Prostate gland (tissue), 2 donors: ENCODE data around the gene ERAL1. TPM values are rescaled to one million over a fixed set of nuclear protein-coding genes. Genes with fewer than 3 reads are reported as not detected.

ENCODE experiments used
- DNase-seq: peaks from one replicate; pipeline ENCODE4 v3.0.0-alpha.2; 2019; ENCODE audit warnings: low spot score
- H3K27ac ChIP-seq, 2 donors: fragments of 200-600 bp; sonication (generic); 2 replicates each; pipeline ENCODE4 v1.5.1; 2017 to 2019
- H3K27me3 ChIP-seq: fragments of 200-600 bp; sonication (generic); replicated peaks from 2 replicates; pipeline ENCODE4 v1.5.1; 2019; ENCODE audit not compliant: insufficient read depth
- H3K36me3 ChIP-seq, 2 donors: fragments of 200-600 bp; sonication (generic); 1 replicate in 1 of 2; 2 replicates in 1 of 2; pipeline versions ENCODE4 v1.5.1 to v1.8.1; 2017 to 2019
- H3K4me1 ChIP-seq: fragments of 200-600 bp; sonication (generic); replicated peaks from 2 replicates; pipeline ENCODE4 v1.5.1; 2019
- H3K4me3 ChIP-seq, 2 donors: fragments of 200-600 bp; sonication (generic); 2 replicates each; pipeline ENCODE4 v1.5.1; 2017 to 2019
- H3K9me3 ChIP-seq: fragments of 200-600 bp; sonication (generic); 2 replicates; pipeline ENCODE4 v1.5.1; 2017
- POLR2A ChIP-seq: fragments of 450-650 bp; IDR thresholded peaks from one replicate; pipeline ENCODE4 v1.6.1; 2016; ENCODE audit warnings: antibody characterized with exemption, mild to moderate bottlenecking
- POLR2AphosphoS5 ChIP-seq: sonication (generic); formaldehyde crosslinking; IDR thresholded peaks from one replicate; pipeline ENCODE4 v1.6.1; 2017; ENCODE audit warnings: antibody characterized with exemption
- WGBS: methylation state at CpG from one replicate; pipeline ENCODE4 v1.1.5; 2018; 5-methylcytosine and 5-hydroxymethylcytosine counted together
- intact Hi-C: fragments of 100-400 bp; cut with DNase I; formaldehyde crosslinking; loops from one replicate; pipeline ENCODE4 v1.14.2; 2022
- total RNA-seq, 2 donors: library from RNA; depleted of rRNA; stranded (reverse); fragments of >200 nt; gene quantifications; one replicate each; pipeline ENCODE4 v1.1.0, GENCODE V29; 2016
- TF ChIP-seq, protein P1 (sequence below), 4 experiments: fragments of 200-600 bp in 2 of 4; fragments of 450-650 bp in 2 of 4; sonication (generic) in 2 of 4; IDR thresholded peaks; 1 replicate in 3 of 4; 2 replicates in 1 of 4; pipeline ENCODE4 v1.5.1; 2016 to 2019; ENCODE audit warnings: antibody characterized with exemption in 4 of 4, mild to moderate bottlenecking in 2 of 4, moderate library complexity in 2 of 4

Gene ERAL1
- total RNA-seq, 2 donors from 2014 or later, result 49.9 to 70.8 TPM

GRCh38 chr17:28863953-28864352 lies 9.1 kb downstream of the ERAL1 start:
- WGBS, result 88% methylated on average over 1 of the region's 1 CpG
- no peak overlapping the region for H3K27ac ChIP-seq

GRCh38 chr17:28864991-28865849 lies 10.4 kb downstream of the ERAL1 start:
- no peak overlapping the region for H3K27ac ChIP-seq
- no peak overlapping the region for H3K4me3 ChIP-seq
- DNase-seq, result no peak
- H3K36me3 ChIP-seq, result peaks cover 0 to 3% of the 10 kb centered on the region in 2 donors
- H3K27me3 ChIP-seq, result no peaks in the 10 kb centered on the region
- H3K4me1 ChIP-seq, result no peaks in the 10 kb centered on the region
- TF ChIP-seq, protein P1, sequence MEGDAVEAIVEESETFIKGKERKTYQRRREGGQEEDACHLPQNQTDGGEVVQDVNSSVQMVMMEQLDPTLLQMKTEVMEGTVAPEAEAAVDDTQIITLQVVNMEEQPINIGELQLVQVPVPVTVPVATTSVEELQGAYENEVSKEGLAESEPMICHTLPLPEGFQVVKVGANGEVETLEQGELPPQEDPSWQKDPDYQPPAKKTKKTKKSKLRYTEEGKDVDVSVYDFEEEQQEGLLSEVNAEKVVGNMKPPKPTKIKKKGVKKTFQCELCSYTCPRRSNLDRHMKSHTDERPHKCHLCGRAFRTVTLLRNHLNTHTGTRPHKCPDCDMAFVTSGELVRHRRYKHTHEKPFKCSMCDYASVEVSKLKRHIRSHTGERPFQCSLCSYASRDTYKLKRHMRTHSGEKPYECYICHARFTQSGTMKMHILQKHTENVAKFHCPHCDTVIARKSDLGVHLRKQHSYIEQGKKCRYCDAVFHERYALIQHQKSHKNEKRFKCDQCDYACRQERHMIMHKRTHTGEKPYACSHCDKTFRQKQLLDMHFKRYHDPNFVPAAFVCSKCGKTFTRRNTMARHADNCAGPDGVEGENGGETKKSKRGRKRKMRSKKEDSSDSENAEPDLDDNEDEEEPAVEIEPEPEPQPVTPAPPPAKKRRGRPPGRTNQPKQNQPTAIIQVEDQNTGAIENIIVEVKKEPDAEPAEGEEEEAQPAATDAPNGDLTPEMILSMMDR (IDR thresholded peaks at IDR 0.05), result no peak
- no peak for TF ChIP-seq POLR2A
- TF ChIP-seq POLR2AphosphoS5, result no peak
- H3K9me3 ChIP-seq, result no peaks in the 10 kb centered on the region
- intact Hi-C loops, result no loop called here
- WGBS, result 86% methylated on average over 11 of the region's 11 CpGs

More at GRCh38 chr17:28863953-28864352, 9.1 kb downstream of the ERAL1 start:
- Histone ChIP-seq H3K4me3 (no peak overlapping the region), H3K27me3 (no peaks in the 10 kb centered on the region), H3K36me3 (peaks cover 3 to 5% of the 10 kb centered on the region in 2 donors), H3K4me1 (no peaks in the 10 kb centered on the region), H3K9me3 (no peaks in the 10 kb centered on the region)
- no peak for DNase-seq
- intact Hi-C loops, result no loop called here
- no peak for TF ChIP-seq POLR2A
- no peak for TF ChIP-seq POLR2AphosphoS5
- TF ChIP-seq, protein P1 (IDR thresholded peaks at IDR 0.05), result no peak

- no peaks in the 10 kb centered on the region for H3K9me3 ChIP-seq
- 83% methylated on average over 13 of the region's 13 CpGs for WGBS
- no peaks in the 10 kb centered on the region for H3K36me3 ChIP-seq
- DNase-seq, result no peak
- H3K27ac ChIP-seq, result no peak overlapping the region
- no peaks in the 10 kb centered on the region for H3K27me3 ChIP-seq
- no peak overlapping the region for H3K4me3 ChIP-seq
- intact Hi-C loops, result no loop called here
- no peak for TF ChIP-seq POLR2A
- TF ChIP-seq, protein P1 (IDR thresholded peaks at IDR 0.05), result no peak
- no peak for TF ChIP-seq POLR2AphosphoS5
- no peaks in the 10 kb centered on the region for H3K4me1 ChIP-seq
Measured at GRCh38 chr17:28865946-28866752, 11.3 kb downstream of the ERAL1 start.

DNA sequence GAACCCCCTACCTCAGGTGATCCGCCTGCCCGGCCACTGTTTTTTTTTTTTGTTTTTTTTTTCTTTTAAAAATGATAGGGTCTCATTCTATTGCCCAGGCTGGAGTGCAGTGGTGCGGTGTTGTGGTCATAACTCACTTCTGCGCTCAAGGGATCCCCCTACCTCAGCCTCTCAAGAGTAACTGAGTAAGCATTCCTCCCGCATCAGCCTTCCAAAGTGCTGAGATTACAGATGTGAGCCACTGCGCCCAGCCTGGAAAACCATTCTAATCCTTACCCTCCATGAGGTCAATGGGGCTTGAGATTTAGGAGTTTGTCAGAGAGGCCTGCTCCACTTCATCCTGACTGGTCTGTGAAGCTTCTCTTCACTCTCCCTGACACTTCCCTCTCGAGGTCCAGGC lies 12.5 kb downstream of the ERAL1 start:
- Histone ChIP-seq H3K36me3 (no peaks in the 10 kb centered on the region), H3K4me3 (no peak overlapping the region), H3K27ac (no peak overlapping the region), H3K27me3 (no peaks in the 10 kb centered on the region), H3K9me3 (no peaks in the 10 kb centered on the region), H3K4me1 (no peaks in the 10 kb centered on the region)
- no peak for DNase-seq
- intact Hi-C loops, result no loop called here
- 92% methylated on average over 7 of the region's 7 CpGs for WGBS
- TF ChIP-seq POLR2AphosphoS5 (no peak), POLR2A (no peak)
- TF ChIP-seq, protein P1 (IDR thresholded peaks at IDR 0.05), result no peak
